Stimulated activated CD4-positive, alpha-beta T cell treated with anti-CD3 and anti-CD28 coated beads, Interleukin-2, amount 100 ng/mL, for 4 hours (primary cell): ENCODE results near the gene UTP4.
A peak's percentile ranks its signal among the peaks of the same experiment; 100 is the strongest.

Source experiments
- DNase-seq: peaks from one replicate; pipeline ENCODE4 v3.0.0-alpha.2; 2020; ENCODE audit warnings: low read depth

Gene UTP4

DNA sequence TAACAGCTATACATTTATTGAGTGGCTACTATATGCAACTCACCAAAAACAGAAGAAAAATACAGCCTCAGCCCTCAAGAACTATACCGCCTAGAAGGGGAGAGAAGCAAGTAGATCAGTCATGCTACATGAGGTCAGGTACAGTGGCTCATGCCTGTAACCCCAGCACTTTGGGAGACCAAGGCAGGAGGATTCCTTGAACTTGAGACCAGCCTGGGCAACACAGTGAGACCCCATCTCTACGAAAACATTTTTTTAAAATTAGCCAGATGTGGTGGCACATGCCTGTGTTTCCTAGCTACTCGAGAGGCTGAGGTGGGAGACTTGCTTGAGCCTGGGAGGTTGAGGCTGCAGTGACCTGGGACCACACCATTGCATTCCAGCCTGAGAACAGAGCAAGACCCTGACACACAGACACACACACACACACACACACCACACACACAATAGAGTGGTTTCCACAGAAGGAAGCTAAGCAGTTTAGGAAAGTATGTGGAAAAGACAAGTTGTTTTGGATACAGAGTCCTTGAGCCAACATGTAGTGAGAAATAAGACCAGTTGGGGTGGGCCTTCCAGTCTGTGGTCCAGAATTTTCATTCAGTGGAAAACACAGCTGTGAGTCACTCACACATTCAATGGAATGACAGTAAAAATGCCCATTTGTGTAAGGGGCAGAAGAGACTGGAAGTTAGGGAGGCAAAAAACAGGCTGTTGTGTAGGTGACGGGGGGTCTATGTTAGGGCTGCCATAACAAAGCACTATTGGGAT is 43.8 kb downstream of the UTP4 start:
- no peak for DNase-seq

DNA sequence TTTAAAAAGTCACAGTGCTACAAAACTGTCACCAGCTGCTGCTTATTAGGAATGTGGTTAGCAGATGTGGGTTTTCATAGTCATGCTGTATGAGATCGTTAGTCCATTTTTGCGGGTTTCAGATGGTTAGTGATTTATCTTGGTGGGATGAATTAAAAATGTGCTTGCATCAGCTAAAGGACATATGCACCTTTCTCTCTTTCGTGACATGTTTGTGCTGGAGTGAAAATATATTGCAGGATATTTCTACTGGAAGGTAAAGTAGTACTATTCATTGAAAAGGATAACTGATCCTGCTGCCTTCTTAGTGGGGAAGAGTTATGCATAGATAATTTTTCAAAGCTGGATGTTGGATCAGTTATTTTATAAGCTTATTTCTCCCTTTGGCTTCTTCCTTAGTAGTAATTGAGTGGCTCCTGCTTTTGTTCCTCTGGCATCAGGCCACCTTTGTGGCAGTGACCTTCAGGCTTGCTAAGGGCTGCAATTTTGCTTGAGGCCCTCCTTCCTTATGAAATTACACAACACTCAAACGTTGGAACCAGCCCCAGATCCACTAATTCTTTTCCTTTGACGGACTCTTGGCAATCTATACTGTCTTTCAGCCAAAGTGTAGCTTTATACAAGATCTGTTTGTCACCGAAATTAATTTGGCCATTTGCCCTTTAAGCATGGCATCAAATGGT is 47.0 kb downstream of the UTP4 start:
- no peak for DNase-seq

DNA sequence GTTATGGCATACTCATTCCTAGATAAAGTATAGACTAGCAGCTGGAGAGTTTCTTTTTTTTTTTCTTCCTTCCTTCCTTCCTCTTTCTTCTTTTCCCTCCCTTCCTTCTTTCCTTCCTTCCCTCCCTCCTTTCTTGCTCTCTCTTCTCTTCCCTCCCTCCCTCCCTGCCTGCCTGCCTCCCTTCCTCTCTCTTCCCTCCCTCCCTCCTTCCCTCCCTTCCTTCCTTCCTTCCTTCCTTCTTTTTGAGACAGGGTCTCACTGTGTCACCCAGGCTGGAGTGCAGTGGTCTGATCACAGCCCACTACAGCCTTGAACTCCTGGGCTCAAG is 47.5 kb downstream of the UTP4 start:
- DNase-seq = no peak

DNA sequence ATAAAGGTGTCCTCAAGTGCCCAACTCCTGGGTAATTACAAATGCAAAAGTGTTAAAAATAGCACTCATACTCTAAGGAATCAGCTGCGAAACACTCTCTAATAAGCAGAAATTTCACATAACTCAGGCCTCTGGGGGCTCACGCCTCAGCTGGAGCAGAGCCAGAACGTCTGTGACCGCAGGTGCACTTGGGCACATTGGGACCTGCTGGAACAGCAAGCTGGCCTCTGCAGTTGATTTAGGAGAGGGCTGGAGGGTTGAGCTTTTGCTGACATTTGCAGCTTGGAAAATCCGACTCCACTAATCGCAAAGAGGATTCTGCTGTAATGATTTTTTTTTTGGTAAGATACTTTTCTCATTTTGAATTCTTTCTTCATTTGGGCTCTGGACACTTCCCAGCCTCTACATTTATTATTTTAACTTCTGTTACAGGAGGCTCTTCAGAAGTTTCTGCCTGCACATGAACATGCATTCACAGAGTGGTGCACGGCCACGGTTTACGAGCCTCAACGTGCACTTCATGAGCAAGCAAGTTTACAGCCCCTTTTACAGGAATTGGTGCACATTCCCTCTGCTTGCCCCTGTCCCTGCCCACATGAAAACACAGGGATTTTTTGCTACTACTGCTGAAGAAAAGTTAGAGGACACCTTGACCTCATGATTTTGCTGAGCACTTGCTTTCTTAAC is 50.4 kb downstream of the UTP4 start:
- DNase-seq = no peak

DNA sequence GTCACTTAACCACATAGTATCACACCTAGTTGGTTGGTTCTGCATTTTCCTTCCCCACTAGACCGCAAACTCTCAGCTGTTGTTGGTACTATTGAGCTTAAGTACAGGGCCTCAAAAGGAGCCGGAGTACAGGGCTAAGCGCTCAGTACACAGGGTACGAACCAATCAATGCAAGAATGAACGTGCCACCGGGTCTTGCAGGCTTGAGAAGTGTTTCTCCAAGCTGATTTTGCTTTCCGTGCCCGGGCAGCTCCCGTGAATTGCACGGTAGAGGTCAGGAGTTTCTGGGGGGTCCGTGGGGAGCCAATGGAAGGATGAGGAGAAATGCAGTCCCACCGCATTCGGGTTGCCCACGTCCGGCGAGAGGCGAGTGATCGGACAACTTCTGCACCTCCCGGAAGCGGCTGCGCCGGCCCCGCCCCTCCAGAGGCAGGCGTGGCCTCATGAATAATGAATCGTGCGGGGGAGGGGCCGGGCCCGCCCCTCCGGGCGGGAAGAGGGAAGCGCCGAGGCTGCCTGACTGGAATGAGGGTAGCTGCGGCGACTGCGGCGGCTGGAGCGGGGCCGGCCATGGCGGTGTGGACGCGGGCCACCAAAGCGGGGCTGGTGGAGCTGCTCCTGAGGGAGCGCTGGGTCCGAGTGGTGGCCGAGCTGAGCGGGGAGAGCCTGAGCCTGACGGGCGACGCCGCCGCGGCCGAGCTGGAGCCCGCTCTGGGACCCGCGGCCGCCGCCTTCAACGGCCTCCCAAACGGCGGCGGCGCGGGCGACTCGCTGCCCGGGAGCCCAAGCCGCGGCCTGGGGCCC is 54.4 kb downstream of the UTP4 start, which contains the start of gene SNTB2:
Gene SNTB2, plus strand, starts transcription at position 523 of the 804 bp plus-strand sequence. Its CDS starts 3 bp downstream, at position 526.
- DNase-seq = peak; percentile 73

DNA sequence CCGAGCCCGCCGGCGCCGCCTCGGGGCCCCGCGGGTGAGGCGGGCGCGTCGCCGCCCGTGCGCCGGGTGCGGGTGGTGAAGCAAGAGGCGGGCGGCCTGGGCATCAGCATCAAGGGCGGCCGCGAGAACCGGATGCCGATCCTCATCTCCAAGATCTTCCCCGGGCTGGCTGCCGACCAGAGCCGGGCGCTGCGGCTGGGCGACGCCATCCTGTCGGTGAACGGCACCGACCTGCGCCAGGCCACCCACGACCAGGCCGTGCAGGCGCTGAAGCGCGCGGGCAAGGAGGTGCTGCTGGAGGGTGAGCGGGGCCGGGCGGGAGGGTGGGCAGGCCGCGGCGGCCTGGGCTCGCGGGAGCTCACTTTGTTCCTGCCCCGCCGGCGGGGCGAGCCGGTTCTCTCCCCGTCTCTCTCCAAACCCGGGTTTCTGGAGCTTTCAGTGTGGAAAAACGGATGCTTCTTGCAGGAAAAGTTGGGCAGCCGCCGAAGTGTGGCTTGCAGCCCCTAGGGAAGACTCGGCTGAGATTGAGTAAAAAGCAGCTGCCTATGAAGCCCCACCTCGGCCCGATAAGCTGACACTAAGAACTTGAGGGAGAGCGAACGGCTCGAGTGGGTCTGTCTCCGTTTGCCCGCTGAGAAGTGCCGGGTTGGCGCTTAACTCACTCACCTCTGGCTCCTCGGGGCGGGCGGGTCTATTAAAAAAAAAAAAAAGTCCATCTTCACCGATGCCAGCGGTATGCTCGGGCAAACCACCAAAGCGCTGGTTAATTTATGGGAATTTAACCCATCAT is 55.2 kb downstream of the UTP4 start:
- DNase-seq = peak; percentile 7

DNA sequence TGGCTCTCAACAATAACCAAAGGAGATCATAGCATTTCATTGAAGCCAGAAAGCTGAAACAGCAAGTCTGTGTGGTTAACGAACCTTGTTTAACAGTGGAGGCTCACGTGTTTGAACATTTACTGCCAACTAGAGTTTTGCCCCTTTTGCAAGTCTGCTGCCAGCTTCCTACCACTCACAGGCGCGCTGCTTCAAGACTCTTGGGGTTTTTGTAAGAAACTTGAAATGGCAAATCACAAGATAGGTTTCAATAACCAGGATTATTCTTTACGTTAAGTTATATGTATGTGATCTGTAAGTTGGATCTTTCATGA is 55.7 kb downstream of the UTP4 start:
- peak; percentile 6 for DNase-seq

DNA sequence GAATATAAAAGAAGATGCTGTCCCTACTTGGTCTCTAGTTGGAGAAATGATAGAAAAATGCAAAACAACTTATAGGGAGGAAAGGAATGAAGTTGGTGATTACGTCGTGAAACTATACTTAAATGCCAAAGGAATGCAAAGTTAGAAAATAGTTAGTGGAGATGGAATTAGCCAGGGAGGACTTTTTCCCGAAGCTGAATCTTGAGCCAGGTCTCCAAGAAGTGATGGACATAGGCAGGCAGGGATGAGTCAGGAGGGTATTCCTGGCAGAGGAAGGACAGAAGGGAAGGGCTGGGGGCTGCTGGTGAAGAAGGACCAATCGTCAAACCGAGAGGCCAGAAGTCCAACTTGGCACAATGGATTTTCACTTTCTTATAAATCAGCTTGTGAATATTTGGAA is 56.3 kb downstream of the UTP4 start:
- DNase-seq = no peak

DNA sequence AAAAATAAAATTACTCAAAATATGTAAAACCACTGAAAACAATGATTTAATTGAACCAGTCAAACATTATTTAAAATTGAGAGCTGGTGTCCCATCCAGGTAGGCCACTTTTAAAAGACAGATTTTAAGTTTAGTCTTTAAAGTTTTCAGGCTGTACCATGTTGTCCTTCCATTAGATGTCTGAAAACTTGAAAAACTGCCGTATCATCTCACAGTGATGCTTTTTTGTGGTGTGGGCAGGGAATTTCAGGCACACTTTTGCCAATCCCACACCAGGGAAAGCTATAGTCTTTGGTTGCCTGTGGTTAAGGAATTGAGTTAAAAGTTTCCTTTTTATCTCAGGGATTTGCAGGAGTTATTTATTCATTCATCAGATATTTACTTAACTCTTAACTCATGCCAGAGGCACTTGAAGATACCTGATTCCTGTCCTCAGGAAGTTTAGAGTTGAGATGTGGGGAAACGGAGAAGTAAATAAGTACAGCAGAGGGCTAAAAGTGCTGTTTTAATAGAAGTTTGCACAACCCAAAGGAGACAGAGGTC is 57.7 kb downstream of the UTP4 start:
- DNase-seq = no peak

DNA sequence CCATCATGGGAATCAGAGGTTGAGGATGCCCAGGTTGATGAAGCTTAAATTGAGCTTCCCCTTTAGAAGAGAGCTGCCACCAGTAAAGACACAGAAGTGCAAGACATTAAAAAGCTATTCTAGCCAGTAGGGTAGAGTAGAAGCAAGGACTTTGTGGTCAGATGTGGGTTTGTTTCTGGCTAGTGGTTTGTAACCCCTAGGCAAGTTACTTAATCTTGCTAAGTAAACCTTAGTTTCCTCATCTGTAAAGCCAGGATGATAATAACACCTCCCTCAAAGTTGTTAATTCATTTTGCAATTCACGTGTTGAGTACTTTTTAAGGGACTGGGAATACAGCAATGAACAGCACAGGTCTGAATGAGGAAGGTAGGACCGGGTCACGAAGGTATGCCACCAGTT is 58.1 kb downstream of the UTP4 start:
- DNase-seq = no peak

DNA sequence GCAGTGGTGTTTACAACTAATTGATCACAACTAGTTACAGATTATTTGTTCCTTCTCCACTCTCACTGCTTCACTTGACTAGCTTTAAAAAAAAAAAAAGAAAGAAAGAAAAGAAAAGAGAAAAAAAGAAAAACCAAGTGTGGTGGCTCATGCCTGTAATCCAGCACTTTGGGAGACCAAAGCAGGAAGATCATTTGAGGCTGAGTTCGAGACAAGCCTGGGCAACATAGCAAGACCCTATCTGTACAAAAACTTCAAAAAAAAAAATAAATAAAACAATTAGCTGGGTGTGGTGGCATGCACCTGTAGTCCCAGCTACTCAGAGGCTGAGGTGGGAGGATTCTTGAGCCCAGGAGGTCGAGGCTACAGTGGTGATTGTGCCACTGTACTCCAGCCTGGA is 58.7 kb downstream of the UTP4 start:
- no peak for DNase-seq

DNA sequence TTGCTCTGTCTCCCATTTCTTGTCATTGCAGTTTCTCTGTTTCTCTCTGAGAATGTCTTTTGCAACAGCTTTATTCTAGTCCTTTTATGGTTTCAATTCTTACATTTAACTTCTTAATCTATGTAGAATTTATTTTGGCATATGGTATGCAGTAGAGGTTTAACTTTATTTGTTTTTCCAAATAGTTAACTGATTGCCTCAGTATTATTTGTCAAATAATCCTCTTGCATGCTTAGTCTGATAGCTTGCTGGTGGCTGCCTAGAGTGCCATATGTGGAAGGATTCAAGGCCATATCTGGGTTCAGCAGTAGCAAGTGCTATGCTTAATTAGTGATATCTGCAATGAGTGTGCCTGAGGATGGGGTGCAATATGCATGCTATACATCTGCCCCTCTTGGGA is 61.4 kb downstream of the UTP4 start:
- no peak for DNase-seq

DNA sequence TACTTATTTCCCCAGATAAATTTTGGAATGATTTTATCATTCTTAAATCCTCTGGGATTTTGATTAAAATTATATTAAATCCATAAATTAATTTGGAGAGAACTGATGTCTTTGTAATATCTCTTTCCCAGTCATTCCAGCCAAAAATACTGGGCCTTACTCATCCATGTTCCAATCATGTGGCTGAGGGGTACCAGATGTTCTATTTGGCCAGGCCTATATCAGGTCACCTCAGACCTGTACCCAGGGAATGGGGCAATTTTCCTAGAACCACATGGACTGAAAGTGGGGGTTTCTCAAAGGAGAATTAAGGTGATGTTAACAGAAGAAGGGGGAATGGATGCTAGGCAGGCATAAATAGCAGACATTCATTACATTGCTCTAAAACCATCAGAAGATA is 62.0 kb downstream of the UTP4 start:
- DNase-seq = no peak

DNA sequence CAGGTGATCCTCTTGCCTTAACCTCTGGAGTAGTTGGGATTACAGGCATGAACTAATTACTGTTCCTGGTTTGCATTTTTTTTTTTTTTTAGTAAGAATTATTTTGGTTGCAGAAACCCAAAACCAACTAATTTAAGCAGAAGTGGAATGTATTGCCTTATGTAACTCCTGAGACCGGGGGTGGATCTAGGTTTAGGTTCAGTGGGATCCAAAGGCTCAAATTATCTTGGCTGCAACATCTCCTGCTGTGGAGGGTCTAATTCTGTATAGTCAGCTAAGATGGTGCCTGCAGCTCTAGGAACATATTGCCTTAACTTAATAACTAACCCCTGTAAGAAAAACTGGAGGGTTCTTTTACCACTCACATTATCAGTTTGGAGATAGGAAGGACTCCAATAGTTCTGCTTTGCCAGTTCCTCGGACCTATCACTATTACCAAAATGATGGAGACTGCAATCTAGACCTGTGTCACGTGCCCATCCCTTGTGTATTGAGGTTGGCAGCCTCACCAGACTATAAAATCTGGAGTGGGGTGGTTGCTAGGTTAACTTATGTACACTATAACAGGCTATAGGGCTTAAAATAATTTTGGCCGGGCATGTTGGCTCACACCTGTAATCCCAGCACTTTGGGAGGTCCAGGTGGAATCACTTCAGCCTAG is 63.0 kb downstream of the UTP4 start:
- no peak for DNase-seq

DNA sequence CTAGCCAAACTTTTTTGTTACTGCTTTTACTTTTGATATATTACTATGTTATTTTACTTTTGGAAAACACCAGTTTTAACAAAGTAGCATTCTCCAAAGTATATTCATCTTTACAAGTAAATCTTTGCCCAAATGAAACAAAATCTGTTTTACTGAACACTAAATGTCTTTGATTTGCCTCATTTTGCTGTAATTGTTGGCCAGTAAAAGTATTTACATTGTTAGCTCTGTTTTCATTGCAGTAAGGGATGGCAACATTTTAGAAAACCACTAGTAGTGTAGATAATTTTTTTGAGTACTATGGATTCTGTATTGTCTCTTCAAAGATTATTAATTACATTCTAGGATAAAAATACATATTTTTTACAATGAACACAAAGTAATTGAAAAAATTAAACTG is 65.1 kb downstream of the UTP4 start:
- no peak for DNase-seq

DNA sequence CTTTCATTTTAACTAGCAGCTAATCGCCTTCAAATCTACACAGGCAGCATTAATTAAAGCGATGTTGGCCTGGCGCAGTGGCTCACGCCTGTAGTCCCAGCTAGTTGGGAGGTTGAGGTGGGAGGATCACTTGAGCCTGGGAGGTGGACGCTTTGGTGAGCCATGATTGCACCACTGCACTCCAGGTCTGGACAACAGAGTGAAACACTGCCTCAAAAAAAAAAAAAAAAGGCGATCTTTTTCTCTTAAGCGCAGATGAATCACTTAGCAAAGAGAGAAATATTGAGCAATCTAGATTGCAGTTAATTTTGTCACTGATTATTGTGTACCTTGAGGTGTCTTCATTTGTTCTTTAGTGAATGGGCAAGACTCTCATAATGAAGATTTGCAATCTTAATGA is 66.9 kb downstream of the UTP4 start:
- no peak for DNase-seq

DNA sequence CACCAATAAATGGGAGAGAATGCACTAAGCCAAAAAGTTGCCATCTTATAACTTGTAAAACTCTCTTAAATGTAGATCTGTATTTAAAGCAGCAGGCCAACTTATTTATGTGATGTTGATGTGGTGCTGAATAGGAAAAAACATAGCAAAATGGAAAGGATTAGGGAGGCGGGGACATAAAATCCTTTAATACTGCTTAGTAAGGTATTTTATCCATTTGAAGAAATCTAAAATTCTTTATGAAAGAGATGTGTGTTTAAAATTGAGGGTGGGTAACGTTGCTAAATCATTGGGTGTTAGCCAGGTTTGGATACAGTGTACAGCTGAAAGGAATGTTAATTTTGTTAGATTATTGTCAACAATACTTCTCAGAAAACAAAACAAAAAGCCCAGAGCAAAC is 68.8 kb downstream of the UTP4 start:
- DNase-seq = no peak

DNA sequence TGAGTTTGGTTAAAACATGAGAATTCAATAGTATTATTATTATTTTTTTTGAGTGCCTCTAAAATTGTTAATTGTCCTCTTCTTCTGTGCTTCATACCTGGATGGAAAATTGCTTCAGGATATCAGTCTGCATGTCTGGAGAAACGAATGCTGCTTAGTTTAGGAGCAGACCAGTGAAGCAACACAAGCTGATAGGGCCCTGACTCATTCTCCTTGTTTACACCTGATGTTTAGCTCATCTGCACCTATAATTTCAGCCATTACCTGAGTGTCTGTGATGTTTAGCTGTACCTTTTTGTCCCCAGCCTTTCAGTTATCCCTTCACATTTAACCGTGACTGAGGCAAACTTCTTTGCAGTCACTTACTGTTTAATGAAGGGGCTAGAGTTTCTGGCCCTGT is 69.3 kb downstream of the UTP4 start:
- DNase-seq = no peak

DNA sequence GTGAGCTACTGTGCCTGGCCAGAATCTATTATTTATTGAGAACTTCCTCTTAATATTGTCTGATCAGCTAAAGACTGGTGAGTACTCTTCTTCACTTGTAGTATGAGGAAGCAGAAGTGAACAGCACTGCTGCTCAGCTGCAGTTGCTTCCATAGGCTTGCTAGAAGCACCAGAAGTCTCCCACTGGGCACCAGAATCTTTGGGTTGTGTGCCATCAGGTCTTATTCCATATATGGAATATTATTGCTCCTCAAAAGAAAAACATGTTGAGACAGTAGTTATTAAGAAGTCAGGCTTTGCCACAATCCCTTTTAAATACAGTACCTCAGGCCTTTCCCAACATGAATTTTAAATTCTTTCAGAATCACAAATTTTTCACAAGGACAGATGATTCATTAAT is 71.7 kb downstream of the UTP4 start:
- no peak for DNase-seq

DNA sequence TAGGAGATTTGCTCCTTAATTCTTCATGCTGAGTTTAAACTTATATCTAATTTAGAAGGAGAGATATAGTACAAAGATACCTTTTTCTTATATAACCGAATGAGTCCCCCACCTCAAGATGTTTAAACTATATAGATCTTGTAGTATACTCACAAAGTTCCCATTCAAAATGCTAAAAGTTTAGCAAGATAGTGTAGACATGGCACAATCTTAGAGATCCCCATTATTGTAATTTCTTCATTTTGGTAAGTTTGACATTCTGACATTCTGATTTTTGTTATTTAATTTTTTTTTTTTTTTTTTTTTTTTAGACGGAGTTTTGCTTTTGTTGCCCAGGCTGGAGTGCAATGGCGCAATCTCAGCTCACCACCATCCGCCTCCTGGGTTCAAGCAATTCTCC is 77.3 kb downstream of the UTP4 start:
- no peak for DNase-seq

DNA sequence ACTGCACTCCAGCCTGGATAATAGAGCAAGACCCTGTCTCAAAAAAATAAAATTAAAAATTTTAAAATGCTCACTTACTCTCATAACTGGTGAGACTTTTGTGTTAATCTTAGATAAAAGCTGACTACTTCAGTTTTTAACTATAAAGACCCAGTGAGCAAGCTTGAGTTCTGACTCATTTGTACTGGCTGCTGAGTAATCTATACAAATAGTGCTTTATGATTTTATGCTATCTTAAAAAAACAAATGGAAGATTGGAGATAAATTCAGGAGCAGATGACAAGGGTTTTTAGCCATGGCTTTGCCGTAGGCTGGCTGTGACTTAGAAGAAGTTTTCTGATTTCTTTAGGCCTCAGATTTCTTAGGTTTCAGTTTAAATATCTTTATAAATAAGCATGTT is 85.0 kb downstream of the UTP4 start:
- DNase-seq = no peak
